Omental fat pad (tissue), 4 donors: ENCODE measurements around the gene CMSS1. TPM values are rescaled to one million over a fixed set of nuclear protein-coding genes. Genes with fewer than 3 reads are reported as not detected.

ENCODE experiments used
- ATAC-seq: fragments of 150-250 bp; one replicate; pipeline ENCODE4 v1.9.1; 2016; ENCODE audit warnings: mild to moderate bottlenecking, moderate library complexity; ENCODE audit not compliant: low FRiP score
- DNase-seq: peaks from one replicate; pipeline ENCODE4 v3.0.0-alpha.2; 2019; ENCODE audit warnings: low spot score
- CTCF ChIP-seq, 3 donors: fragments of 450-650 bp; IDR thresholded peaks; one replicate each; pipeline ENCODE4 v1.5.1; 2016 to 2017; ENCODE audit warnings: antibody characterized with exemption in 3 of 3, mild to moderate bottlenecking in 3 of 3, moderate library complexity in 2 of 3
- total RNA-seq, 4 donors: library from RNA; depleted of rRNA; stranded (reverse); fragments of >200 nt; gene quantifications; one replicate each; pipeline ENCODE4 v1.1.0, GENCODE V29; 2016

The CMSS1 gene
- total RNA-seq, 4 donors from 2014 or later = 16.9 to 29.3 (median 21.1) TPM

- no peak for TF ChIP-seq CTCF (IDR thresholded peaks at IDR 0.05)
- DNase-seq = no peak
- no peak for ATAC-seq
These were observed 66.8 kb downstream of the CMSS1 start for GRCh38 chr3:99884484-99884883.

- no peak for TF ChIP-seq CTCF (IDR thresholded peaks at IDR 0.05)
- ATAC-seq = no peak
These were observed 67.4 kb downstream of the CMSS1 start for GRCh38 chr3:99885085-99885484.

GRCh38 chr3:99885851-99886250 is 68.2 kb downstream of the CMSS1 start:
- TF ChIP-seq CTCF (IDR thresholded peaks at IDR 0.05) = no peak
- ATAC-seq = no peak
- no peak for DNase-seq

More at GRCh38 chr3:99885085-99885484, 67.4 kb downstream of the CMSS1 start:
- DNase-seq = no peak

- TF ChIP-seq CTCF (IDR thresholded peaks at IDR 0.05) = no peak
- DNase-seq (no peak), ATAC-seq (no peak)
These were observed 74.1 kb downstream of the CMSS1 start for GRCh38 chr3:99891610-99892285.

- TF ChIP-seq CTCF (IDR thresholded peaks at IDR 0.05) = no peak
- ATAC-seq = no peak
- no peak for DNase-seq
These were observed 74.7 kb downstream of the CMSS1 start for GRCh38 chr3:99892332-99892731.

GRCh38 chr3:99895131-99895696 is 77.6 kb downstream of the CMSS1 start:
- DNase-seq = no peak
- ATAC-seq = no peak
- no peak for TF ChIP-seq CTCF (IDR thresholded peaks at IDR 0.05)
